ENCODE measurements around the gene MT1G.

MT1G gene

DNA sequence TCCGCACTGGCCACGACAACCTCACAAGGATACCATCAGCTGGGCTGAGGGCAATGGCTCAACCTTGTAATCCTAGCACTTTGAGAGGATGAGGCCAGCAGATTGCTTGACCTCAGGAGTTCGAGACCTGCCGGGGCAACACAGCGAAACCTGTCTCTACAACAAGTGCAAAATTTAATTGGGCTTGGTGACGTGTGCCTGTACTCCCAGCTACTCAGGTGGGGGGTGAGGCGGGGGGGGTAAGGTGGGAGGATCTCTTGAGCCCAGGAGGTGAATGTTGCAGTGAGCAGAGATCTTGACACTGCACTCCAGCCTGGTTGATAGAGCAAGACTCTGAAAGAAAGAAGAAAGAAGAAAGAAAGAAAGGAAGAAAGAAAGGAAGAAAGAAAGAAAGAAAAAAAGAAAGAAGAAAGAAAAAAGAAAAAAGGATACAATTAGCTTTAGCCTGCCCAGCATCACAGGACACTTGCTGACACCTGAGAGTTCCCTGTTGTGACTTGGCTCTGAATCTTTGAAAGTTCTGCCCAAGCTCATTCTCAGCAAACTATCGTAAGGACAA is 47.4 kb downstream of the MT1G start:
- no peak for DNase-seq (ENCODE audit: low spot score)

DNA sequence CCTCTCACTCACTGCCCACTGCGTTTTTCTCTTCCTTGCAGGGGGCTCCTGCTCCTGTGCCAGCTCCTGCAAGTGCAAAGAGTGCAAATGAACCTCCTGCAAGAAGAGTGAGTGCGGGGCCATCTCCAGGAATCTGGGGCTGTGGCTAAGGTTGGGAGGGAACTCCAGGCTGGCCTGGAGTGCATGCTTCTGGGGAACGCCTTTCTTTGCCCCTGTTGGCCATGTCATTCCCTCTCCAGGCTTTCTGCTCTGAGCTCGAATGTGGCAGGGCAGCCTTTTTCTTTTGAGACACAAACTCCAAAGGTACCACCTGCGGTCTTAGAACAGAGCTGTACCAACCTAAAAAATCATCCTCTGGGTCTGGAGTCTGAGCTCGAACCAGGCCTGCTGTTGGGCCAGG is 49.7 kb downstream of the MT1G start:
- DNase-seq (ENCODE audit: low spot score) = no peak

DNA sequence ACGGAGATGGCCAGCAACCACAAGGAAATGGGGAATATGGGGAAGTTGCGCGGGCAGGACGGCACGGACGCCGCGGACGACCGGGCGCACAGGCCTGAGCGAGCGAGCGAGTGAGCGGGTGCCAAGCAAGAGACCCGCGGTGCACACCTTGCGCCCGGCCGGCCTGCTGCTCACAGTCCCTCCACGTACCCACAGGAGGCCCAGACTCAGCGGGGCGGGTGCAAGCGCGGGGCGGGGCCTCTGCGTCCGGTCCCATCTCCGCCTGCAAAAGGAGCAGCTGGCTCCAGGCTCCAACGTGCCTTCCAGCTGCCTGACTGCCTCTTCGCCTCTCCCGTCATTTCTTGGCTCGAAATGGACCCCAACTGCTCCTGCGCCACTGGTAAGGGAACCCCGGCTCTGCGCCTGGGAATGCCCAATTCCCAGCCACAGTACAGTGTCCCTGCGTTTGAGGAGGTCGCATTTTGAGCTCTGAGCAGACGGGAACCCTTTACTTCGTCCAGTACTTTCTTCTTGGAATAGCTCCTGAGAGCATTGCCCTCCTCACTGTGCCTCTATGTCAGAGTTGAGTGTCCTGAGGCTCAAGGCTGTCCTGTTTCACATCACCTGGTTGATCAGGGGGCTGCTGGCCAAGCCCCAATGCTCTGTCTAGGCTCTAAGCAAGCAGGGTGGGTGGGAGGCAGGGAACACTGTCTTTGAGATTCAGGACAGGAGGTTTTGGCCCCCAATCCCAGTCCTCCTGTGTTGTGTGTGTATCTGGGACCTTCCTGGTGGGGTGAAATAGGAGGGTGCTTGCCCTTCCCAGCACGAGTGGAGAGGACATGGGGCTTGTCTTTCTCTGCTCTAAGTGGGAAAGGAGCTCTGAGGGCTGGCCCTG is 50.4 kb downstream of the MT1G start:
- no peak for DNase-seq (ENCODE audit: low spot score)

Measured in LoVo (cell line).